CD4-positive, alpha-beta T cell treated with Interleukin-1 beta for 1 hour (primary cell): ENCODE data around the gene CADM1.

ENCODE experiments used
- DNase-seq, 2 donors: peaks; one replicate each; pipeline ENCODE4 v3.0.0-alpha.2; 2020 to 2022

The CADM1 gene

DNA sequence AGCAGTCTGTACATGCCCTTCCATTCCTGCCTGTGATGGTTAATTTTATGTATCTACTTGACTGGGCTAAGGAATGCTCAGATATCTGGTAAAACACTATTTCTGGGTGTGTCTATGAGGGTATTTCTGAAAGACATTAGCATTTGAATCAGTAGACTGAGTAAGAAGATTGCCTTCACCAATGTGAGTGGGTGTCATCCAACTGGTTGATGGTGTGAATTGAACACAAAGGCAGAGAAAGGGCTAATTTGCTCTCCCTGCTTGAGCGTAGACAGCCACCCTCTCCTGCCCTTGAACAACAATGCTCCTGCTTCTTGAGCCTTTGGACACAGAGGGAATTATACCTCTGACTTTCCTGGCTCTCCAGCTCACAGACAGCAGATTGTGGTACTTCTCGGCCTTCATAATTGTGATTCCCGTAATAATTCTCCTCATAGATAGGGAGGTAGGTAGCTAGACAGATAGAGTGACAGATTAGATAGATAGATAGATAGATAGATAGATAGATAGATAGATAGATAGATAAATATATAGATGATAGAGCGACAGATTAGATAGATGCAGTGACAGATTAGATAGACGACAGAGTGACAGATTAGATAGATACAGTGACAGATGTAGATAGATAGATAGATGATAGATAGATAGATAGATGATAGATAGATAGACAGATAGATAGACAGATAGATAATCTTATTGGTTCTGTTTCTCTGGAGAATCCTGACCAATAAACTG lies 370.6 kb downstream of the CADM1 start:
- no peak for DNase-seq

DNA sequence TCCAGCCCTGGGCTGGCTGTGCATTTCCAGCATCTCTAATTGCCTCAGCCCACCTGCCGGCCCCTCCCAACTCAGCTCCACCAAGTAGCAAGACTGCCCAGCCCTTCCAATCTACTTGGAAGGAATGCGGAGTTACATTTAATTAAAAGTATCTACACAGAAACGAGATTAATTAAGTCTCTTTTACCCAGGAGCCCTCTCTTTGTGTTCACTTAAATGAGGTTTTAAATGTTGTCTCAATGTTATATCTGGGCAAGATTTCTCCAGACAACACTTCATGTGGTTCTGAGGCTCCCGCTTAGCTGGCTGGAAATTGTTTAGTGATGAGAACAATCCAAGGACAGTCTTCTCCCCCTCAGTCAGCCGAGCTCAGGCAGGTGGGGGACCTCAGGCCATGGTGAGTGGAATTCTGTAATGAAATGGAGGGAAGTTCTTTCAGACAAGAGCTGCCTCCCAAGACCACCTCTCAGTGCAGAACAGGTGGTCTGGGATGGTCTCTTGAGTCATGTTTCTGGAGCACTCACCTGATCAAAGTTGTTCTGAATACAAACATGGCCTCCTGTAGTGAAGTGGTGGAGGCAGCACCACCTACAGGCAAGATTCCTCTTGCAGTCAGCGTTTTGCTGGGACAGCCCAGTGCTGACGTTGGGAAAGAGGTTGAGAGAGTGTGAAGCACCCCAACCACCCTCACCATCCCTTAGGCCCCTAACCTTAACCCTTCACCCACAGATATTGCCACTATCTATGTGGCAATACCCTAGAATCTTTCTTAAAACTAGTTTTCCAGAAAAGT lies 371.6 kb downstream of the CADM1 start:
- DNase-seq = no peak

DNA sequence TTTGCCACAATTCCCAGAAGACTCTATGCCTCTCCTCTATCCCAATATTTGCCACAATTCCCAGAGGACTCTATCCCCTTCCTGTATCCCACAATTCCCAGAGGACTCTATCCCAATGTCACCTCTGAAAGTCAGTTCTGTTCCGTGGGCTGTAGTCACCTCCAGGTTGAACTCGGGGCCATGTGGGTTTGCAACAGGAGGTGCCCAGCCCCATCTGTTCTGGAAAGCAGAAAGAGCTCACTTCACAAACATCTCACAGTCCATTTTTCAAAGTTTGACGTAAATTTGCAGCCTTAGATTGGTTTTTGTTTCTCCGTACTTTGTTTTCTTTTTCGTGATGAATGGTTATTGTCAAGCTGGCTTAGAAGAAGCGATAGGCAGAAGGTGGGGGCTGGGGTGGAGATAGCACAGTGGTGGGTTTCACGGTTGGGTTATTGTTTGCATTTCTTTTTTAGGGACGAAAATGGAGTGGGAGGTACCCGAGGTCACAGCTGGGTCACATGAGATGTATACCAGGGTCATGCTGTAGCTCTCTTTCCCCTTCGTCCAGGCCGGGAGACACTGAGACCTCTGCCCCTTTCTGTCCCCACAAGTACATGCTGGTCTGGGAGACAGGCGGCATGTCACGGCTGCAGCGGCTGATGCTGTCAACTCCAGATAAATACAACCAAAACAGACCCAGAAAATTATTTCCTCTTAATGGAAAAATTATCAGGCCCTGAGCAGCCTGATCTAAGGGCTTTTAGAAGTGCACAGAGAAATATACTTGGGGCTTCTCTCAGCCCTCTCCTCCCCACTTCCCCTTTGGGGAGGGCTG lies 374.5 kb downstream of the CADM1 start:
- DNase-seq = no peak

DNA sequence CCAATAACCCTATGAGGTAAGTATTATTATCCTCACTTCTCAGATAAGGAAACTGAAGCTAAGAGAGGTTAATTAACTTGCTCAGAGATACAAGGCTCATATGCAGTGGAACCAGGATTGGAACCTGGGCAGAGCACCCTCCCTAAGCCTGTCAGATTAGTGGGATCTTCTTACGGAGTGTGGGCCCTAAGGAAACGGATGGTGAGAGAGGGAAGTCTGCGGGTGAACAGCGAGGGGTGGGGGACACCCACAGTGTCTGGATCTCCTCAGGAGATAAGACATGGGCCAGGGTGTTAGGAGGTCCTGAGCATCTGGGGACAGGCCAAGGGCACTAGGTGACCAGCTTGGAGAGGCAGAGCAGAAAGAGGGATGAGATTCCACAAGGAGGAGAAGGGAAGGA lies 376.0 kb downstream of the CADM1 start:
- DNase-seq = no peak

DNA sequence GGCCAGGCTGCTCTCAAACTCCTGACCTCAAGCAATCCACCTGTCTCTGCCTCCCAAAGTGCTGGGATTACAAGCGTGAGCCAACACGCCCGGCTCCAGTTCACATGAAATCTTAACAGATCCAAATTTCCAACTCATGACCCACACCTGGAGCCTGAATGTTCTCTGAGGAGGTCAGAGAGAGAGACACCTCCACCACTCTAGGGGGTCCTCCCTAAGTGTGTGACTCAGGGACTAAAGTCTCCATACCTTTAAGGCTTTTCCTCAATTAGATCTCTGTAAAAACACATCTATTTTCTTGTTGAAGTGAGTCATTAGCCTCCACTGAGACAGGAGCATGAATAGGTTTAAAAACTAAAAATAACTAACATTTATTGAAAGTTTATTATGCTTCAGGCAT lies 376.4 kb downstream of the CADM1 start:
- no peak for DNase-seq

DNA sequence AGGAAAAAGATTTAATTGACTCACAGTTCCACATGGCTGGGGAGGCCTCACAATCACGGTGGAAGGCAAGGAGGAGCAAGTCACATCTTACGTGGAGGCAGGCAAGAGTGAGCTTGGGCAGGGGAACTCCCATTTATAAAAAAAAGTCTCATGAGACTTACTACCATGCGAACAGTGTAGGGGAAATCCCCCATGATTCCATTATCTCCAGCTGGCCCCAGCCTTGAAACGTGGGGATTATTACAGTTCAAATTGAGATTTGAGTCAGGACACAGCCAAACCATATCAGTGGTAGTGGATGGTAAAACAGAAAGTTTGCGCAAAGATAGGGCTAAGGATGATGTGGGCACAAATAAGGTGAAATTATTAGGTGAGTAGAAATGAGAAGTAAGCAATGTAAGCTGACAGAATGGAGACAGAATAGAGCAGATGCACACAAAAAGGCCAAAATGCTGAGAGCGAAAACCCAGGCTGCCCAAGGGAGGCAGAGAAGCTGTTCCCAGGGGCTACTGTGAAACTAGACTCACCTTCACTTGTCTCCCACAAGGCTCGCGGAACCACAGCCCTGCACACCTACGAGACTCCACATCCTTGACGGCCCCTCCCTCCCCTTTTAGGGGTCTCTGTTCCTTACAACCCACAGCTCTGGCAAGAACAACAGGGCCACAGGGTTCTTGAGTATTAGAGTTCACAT lies 377.6 kb downstream of the CADM1 start:
- no peak for DNase-seq

DNA sequence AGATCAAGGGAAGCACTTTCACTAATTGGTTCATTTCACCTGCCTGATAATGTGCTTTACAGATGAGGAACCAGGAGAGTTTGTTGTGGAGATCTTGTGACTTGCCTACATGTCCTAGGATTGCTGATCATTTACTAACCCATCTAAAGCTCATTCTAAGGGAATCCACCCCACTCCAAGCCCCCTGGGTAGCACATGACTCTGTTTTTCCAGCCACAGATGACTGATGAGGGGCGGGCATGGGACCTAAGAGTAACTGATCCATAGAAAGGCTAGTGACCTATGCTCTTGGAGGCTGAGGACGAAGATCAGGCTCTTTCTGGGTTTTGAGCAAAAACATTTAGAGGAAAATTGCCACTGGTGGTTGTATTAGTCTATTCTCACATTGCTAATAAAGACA lies 378.1 kb downstream of the CADM1 start:
- DNase-seq = no peak

DNA sequence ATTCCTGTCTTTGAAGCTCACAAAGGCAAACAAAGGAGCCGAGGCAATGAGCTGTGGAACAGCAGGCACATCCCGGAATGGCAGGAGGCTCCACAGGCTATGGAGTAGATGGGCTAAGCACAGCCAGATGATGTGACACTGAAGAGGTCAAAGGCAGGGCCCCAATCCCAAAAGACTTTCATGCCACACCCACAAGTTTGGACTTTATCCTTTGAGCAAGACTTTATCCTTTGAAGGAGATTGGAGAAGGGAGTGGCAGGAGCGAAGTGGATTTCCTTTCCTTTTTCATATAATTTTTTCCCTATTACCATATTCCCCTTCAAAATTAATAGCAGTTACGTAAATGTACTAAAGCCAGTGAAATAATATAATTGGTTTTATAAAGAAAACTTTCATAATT lies 379.4 kb downstream of the CADM1 start:
- no peak for DNase-seq

DNA sequence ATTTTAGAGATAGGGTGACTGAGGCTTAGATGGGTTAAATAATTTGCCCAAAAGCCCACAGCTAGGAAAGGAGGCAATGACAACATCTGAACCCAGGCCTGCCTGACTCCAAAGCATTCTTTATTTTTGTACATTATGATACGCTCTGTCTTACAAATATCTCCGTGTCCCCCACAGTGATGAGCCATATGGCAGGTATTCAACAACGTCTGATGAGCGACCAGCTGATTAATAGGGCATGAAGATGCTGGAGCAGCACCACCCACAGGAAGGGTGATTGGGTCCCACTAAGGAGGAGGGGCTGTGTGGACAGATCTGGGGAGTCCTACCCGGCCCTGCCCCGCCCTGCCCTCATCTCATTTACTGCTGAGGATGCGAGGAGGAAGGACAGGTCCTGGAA lies 380.6 kb downstream of the CADM1 start:
- DNase-seq = no peak

DNA sequence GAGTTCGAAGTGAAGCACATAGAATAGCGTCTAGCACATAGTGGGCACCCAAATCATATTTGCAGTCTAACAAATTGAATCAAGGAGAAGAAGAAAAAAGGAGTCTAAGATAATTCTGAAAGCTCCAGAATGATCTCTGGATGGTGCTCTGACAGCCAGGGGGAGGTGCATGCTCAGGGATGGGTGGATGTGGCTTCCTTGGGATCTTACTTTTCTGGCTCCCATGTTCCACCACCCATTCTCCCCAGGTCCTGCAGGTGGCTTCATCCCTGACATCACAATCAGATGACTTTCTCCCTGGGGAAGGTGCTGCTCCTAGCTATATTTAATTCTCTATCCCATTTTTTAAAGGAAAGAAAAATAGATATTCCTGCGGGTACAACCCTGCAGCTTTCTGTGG lies 381.9 kb downstream of the CADM1 start:
- no peak for DNase-seq
